ENCODE data around the gene STAG1.
"Not testable (repeated sequence)": the region's sequence is repeated elsewhere in the genome, so short reads cannot be mapped to it uniquely, and the experiment has no call there.

STAG1 gene

DNA sequence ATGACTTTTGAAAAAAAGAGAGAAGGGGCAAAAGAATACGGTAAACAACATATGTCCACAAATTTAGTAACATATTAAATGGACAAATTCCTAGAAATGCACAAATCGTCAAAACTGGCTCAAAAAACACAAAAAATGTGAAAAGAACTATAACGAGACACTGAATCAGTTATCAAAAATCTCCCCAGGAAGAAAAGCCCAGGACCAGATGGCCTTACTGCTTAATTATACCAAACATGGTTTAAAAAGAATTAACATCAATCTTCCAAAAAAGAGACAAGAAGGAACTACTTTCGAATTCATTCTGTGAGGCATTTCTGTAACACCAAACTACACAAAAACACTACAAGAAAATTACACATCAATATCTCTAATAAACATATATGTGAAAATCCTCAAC lies 117.4 kb downstream of the STAG1 start:
- H3K4me3 ChIP-seq (ENCODE audit: low read depth, low read length): no peak overlapping the region
- H3K9me3 ChIP-seq (ENCODE audit: control insufficient read depth, insufficient read depth, low read length): no peaks in the 10 kb centered on the region
- H3K9ac ChIP-seq (ENCODE audit: low read depth, low read length): no peak overlapping the region
- peaks cover 3% of the 10 kb centered on the region for H3K4me1 ChIP-seq (ENCODE audit: control insufficient read depth, insufficient read depth, low read length)
- H3K27me3 ChIP-seq (ENCODE audit: control insufficient read depth, insufficient read depth, low read length): no peaks in the 10 kb centered on the region
- no peaks in the 10 kb centered on the region for H3K36me3 ChIP-seq (ENCODE audit: control insufficient read depth, insufficient read depth, low read length)

GRCh38 chr3:136632625-136633081 lies 119.5 kb downstream of the STAG1 start:
- H3K36me3 ChIP-seq (ENCODE audit: control insufficient read depth, insufficient read depth, low read length): no peaks in the 10 kb centered on the region
- H3K9ac ChIP-seq (ENCODE audit: low read depth, low read length): no peak overlapping the region
- no peaks in the 10 kb centered on the region for H3K9me3 ChIP-seq (ENCODE audit: control insufficient read depth, insufficient read depth, low read length)
- H3K4me1 ChIP-seq (ENCODE audit: control insufficient read depth, insufficient read depth, low read length): peaks cover 3% of the 10 kb centered on the region
- no peak overlapping the region for H3K4me3 ChIP-seq (ENCODE audit: low read depth, low read length)
- H3K27me3 ChIP-seq (ENCODE audit: control insufficient read depth, insufficient read depth, low read length): no peaks in the 10 kb centered on the region

DNA sequence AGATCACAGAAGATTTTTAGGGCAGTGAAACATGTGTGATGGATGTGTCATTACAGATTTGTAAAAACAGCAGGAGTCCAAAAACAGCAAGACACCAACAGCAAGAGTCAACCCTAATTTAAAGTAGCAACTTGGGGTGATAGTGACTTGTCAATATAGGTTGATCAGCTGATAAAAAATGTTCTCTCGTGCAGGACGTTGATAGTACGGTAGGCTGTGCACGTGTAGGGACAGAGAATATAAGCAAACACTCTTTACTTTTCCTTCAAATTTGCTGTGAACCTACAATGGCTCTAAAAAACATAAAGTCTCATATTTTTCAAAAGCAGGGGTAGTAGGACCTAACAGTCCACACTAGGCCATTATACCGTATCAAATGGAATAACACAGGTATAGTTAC lies 120.8 kb downstream of the STAG1 start:
- H3K4me1 ChIP-seq (ENCODE audit: control insufficient read depth, insufficient read depth, low read length): peaks cover 3% of the 10 kb centered on the region
- no peak overlapping the region for H3K9ac ChIP-seq (ENCODE audit: low read depth, low read length)
- no peaks in the 10 kb centered on the region for H3K36me3 ChIP-seq (ENCODE audit: control insufficient read depth, insufficient read depth, low read length)

GRCh38 chr3:136630915-136631314 lies 121.3 kb downstream of the STAG1 start:
- H3K4me3 ChIP-seq (ENCODE audit: low read depth, low read length): no peak overlapping the region
- no peaks in the 10 kb centered on the region for H3K9me3 ChIP-seq (ENCODE audit: control insufficient read depth, insufficient read depth, low read length)
- H3K4me1 ChIP-seq (ENCODE audit: control insufficient read depth, insufficient read depth, low read length): peaks cover 3% of the 10 kb centered on the region
- no peak overlapping the region for H3K9ac ChIP-seq (ENCODE audit: low read depth, low read length)
- H3K27me3 ChIP-seq (ENCODE audit: control insufficient read depth, insufficient read depth, low read length): no peaks in the 10 kb centered on the region
- no peaks in the 10 kb centered on the region for H3K36me3 ChIP-seq (ENCODE audit: control insufficient read depth, insufficient read depth, low read length)

More for the DNA sequence above, 120.8 kb downstream of the STAG1 start:
- Histone ChIP-seq H3K9me3 (ENCODE audit: control insufficient read depth, insufficient read depth, low read length) (no peaks in the 10 kb centered on the region), H3K4me3 (ENCODE audit: low read depth, low read length) (no peak overlapping the region), H3K27me3 (ENCODE audit: control insufficient read depth, insufficient read depth, low read length) (no peaks in the 10 kb centered on the region)

GRCh38 chr3:136626493-136626892 lies 125.7 kb downstream of the STAG1 start:
- H3K4me1 ChIP-seq (ENCODE audit: control insufficient read depth, insufficient read depth, low read length): peaks cover 3% of the 10 kb centered on the region
- H3K9me3 ChIP-seq (ENCODE audit: control insufficient read depth, insufficient read depth, low read length): no peaks in the 10 kb centered on the region
- H3K27me3 ChIP-seq (ENCODE audit: control insufficient read depth, insufficient read depth, low read length): no peaks in the 10 kb centered on the region
- no peaks in the 10 kb centered on the region for H3K36me3 ChIP-seq (ENCODE audit: control insufficient read depth, insufficient read depth, low read length)
- no peak overlapping the region for H3K4me3 ChIP-seq (ENCODE audit: low read depth, low read length)
- H3K9ac ChIP-seq (ENCODE audit: low read depth, low read length): no peak overlapping the region

- Histone ChIP-seq H3K4me1 (ENCODE audit: control insufficient read depth, insufficient read depth, low read length) (peaks cover 3% of the 10 kb centered on the region), H3K27me3 (ENCODE audit: control insufficient read depth, insufficient read depth, low read length) (no peaks in the 10 kb centered on the region), H3K36me3 (ENCODE audit: control insufficient read depth, insufficient read depth, low read length) (no peaks in the 10 kb centered on the region), H3K4me3 (ENCODE audit: low read depth, low read length) (no peak overlapping the region), H3K9me3 (ENCODE audit: control insufficient read depth, insufficient read depth, low read length) (no peaks in the 10 kb centered on the region), H3K9ac (ENCODE audit: low read depth, low read length) (no peak overlapping the region)
These were observed 127.0 kb downstream of the STAG1 start for GRCh38 chr3:136624894-136625815.

DNA sequence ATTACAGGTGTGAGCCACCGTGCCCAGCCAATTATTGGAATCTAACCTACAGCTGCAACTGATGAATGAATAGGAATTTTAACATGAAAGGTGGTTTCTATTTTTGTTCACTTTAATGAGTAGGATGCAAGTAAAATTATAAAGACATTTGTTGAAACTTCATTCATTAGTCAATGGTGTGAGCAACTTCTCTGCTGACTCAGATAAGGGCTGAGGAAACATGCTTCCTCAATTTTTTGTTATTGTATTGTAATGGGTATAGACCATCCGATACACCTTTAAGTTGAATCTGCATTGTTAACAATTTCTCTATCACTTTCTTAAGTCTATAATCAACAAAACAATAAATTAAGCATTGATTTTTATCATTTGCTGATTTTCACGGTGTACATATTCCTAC lies 127.8 kb downstream of the STAG1 start:
- Histone ChIP-seq H3K36me3 (ENCODE audit: control insufficient read depth, insufficient read depth, low read length) (no peaks in the 10 kb centered on the region), H3K27me3 (ENCODE audit: control insufficient read depth, insufficient read depth, low read length) (no peaks in the 10 kb centered on the region), H3K4me3 (ENCODE audit: low read depth, low read length) (no peak overlapping the region), H3K4me1 (ENCODE audit: control insufficient read depth, insufficient read depth, low read length) (peaks cover 3% of the 10 kb centered on the region), H3K9me3 (ENCODE audit: control insufficient read depth, insufficient read depth, low read length) (no peaks in the 10 kb centered on the region), H3K9ac (ENCODE audit: low read depth, low read length) (no peak overlapping the region)

DNA sequence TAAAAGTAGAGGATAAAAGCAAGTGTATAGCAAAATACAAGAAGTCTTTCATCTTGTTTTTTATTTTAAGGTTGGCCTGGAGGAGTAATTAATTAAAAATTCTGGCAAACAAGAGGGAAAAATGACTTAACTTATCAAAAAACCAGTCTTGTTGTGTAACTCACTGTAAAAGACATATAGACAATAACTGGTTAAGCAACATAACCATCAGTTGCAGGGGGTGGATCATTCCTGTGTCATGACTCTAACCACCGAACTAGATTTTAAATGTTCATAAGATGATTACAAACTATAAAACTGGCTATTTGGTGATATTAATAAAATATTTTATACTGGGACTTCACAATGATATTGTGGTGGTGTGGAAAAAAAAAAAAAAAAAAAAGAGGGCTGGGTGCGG lies 130.6 kb downstream of the STAG1 start:
- Histone ChIP-seq H3K9ac (ENCODE audit: low read depth, low read length) (no peak overlapping the region), H3K4me1 (ENCODE audit: control insufficient read depth, insufficient read depth, low read length) (peaks cover 3% of the 10 kb centered on the region), H3K27me3 (ENCODE audit: control insufficient read depth, insufficient read depth, low read length) (no peaks in the 10 kb centered on the region), H3K36me3 (ENCODE audit: control insufficient read depth, insufficient read depth, low read length) (no peaks in the 10 kb centered on the region), H3K4me3 (ENCODE audit: low read depth, low read length) (no peak overlapping the region), H3K9me3 (ENCODE audit: control insufficient read depth, insufficient read depth, low read length) (no peaks in the 10 kb centered on the region)

DNA sequence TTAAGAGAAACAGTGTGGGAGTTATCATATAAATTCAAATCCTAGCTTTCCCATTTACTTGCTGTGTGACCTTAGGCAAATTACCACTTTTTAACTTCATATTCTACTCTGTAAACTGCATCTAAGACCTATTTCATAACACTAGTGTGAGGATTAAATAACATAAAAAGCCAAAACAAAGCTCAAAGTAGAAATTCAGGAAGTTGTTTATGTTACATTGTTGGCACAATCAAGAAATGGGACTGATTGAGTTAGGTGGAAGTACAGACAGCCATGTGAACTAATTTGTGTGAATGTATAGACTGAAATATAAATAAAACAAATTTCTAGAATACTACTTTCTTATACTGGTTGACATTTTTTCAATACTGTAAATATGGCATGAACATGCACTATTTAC lies 131.7 kb downstream of the STAG1 start:
- H3K9ac ChIP-seq (ENCODE audit: low read depth, low read length): no peak overlapping the region
- H3K36me3 ChIP-seq (ENCODE audit: control insufficient read depth, insufficient read depth, low read length): no peaks in the 10 kb centered on the region
- no peaks in the 10 kb centered on the region for H3K9me3 ChIP-seq (ENCODE audit: control insufficient read depth, insufficient read depth, low read length)
- H3K4me3 ChIP-seq (ENCODE audit: low read depth, low read length): no peak overlapping the region
- peaks cover 3% of the 10 kb centered on the region for H3K4me1 ChIP-seq (ENCODE audit: control insufficient read depth, insufficient read depth, low read length)
- H3K27me3 ChIP-seq (ENCODE audit: control insufficient read depth, insufficient read depth, low read length): no peaks in the 10 kb centered on the region

- H3K27me3 ChIP-seq (ENCODE audit: control insufficient read depth, insufficient read depth, low read length); H3K4me1 ChIP-seq (ENCODE audit: control insufficient read depth, insufficient read depth, low read length); H3K36me3 ChIP-seq (ENCODE audit: control insufficient read depth, insufficient read depth, low read length); H3K9me3 ChIP-seq (ENCODE audit: control insufficient read depth, insufficient read depth, low read length); H3K4me3 ChIP-seq (ENCODE audit: low read depth, low read length); H3K9ac ChIP-seq (ENCODE audit: low read depth, low read length): not testable (repeated sequence)
These were observed 134.1 kb downstream of the STAG1 start for GRCh38 chr3:136617969-136618525.

GRCh38 chr3:136617198-136617597 lies 135.0 kb downstream of the STAG1 start:
- Histone ChIP-seq H3K36me3 (ENCODE audit: control insufficient read depth, insufficient read depth, low read length) (no peaks in the 10 kb centered on the region), H3K4me3 (ENCODE audit: low read depth, low read length) (no peak overlapping the region), H3K27me3 (ENCODE audit: control insufficient read depth, insufficient read depth, low read length) (no peaks in the 10 kb centered on the region), H3K9ac (ENCODE audit: low read depth, low read length) (no peak overlapping the region), H3K9me3 (ENCODE audit: control insufficient read depth, insufficient read depth, low read length) (no peaks in the 10 kb centered on the region), H3K4me1 (ENCODE audit: control insufficient read depth, insufficient read depth, low read length) (no peaks in the 10 kb centered on the region)

DNA sequence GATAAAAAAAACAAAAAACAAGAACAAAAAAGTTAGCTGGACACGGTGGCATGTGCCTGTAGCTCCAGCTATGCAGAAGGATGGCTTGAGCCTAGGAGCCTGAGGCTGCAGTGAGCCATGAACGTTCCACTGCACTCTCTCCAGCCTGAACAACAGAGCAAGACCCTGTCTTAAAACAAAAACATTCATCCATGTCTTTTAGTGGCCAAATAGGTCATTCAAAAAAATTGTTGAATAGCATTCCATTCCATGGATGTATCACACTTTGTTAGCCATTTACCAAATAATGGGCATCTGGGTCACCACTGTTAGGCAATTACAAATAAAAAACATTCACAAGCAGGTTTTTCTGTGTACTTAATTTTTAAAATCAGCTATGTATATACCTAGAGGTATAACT lies 139.7 kb downstream of the STAG1 start:
- H3K36me3 ChIP-seq (ENCODE audit: control insufficient read depth, insufficient read depth, low read length): no peaks in the 10 kb centered on the region
- no peaks in the 10 kb centered on the region for H3K9me3 ChIP-seq (ENCODE audit: control insufficient read depth, insufficient read depth, low read length)
- H3K4me1 ChIP-seq (ENCODE audit: control insufficient read depth, insufficient read depth, low read length): no peaks in the 10 kb centered on the region
- H3K4me3 ChIP-seq (ENCODE audit: low read depth, low read length): no peak overlapping the region
- H3K9ac ChIP-seq (ENCODE audit: low read depth, low read length): no peak overlapping the region
- H3K27me3 ChIP-seq (ENCODE audit: control insufficient read depth, insufficient read depth, low read length): no peaks in the 10 kb centered on the region
